Measurements from ENCODE around the gene INTS14. TPM values are rescaled to one million over a fixed set of nuclear protein-coding genes. Genes with fewer than 3 reads are reported as not detected.
"Not testable (repeated sequence)": the region's sequence is repeated elsewhere in the genome, so short reads cannot be mapped to it uniquely, and the experiment has no call there.

The INTS14 gene
- polyA plus RNA-seq, 1 donor, result 58.6 TPM

GRCh38 chr15:65632780-65633375, 21.9 kb upstream of the INTS14 start:
- DNase-seq, result peak; percentile 34

GRCh38 chr15:65631503-65631902, 20.6 kb upstream of the INTS14 start:
- DNase-seq, result no peak

- DNase-seq, result no peak
Measured at GRCh38 chr15:65630760-65631159, 19.8 kb upstream of the INTS14 start.

GRCh38 chr15:65629548-65629947, 18.6 kb upstream of the INTS14 start:
- no peak for DNase-seq

- DNase-seq, result no peak
Measured at GRCh38 chr15:65626856-65627255, 15.9 kb upstream of the INTS14 start.

- no peak for DNase-seq
Measured at GRCh38 chr15:65623103-65623502, 12.2 kb upstream of the INTS14 start.

- no peak for DNase-seq
Measured at GRCh38 chr15:65621638-65622037, 10.7 kb upstream of the INTS14 start, which contains the start of gene SLC24A1. Gene SLC24A1, plus strand, starts transcription at chr15:65621938. Its CDS starts 2,143 bp downstream, at chr15:65624081.

- no peak for DNase-seq
Measured at GRCh38 chr15:65620833-65621232, 9.9 kb upstream of the INTS14 start.

- no peak for DNase-seq
Measured at GRCh38 chr15:65619626-65620290, 8.8 kb upstream of the INTS14 start.

- DNase-seq, result no peak
Measured at GRCh38 chr15:65618560-65619109, 7.7 kb upstream of the INTS14 start.

GRCh38 chr15:65615887-65616286, 5.0 kb upstream of the INTS14 start:
- DNase-seq, result not testable (repeated sequence)

- DNase-seq, result no peak
Measured at GRCh38 chr15:65612949-65613744, 2.2 kb upstream of the INTS14 start.

- DNase-seq, result no peak
Measured at GRCh38 chr15:65612616-65612946, 1.6 kb upstream of the INTS14 start.

GRCh38 chr15:65611888-65612615, 1.1 kb upstream of the INTS14 start:
- DNase-seq, result no peak

- DNase-seq, result no peak
Measured at GRCh38 chr15:65603559-65603958, 7.4 kb downstream of the INTS14 start.

GRCh38 chr15:65603134-65603533, 7.8 kb downstream of the INTS14 start:
- no peak for DNase-seq

GRCh38 chr15:65599677-65600076, 11.3 kb downstream of the INTS14 start:
- no peak for DNase-seq

- no peak for DNase-seq
Measured at GRCh38 chr15:65598468-65598867, 12.5 kb downstream of the INTS14 start.

GRCh38 chr15:65595960-65596359, 15.0 kb downstream of the INTS14 start:
- no peak for DNase-seq

- no peak for DNase-seq
Measured at GRCh38 chr15:65587094-65587493, 23.8 kb downstream of the INTS14 start.

GRCh38 chr15:65584241-65584640, 26.7 kb downstream of the INTS14 start:
- no peak for DNase-seq

GRCh38 chr15:65583701-65584100, 27.2 kb downstream of the INTS14 start:
- DNase-seq, result peak; percentile 27

Measured in left kidney (tissue), 2 donors.